GM19025 (cell line): ENCODE measurements around the gene ABLIM2.

ENCODE experiments used
- ATAC-seq: cut with Tn5 transposase; IDR thresholded peaks from one replicate; pipeline ENCODE4 v1.9.1; 2021; ENCODE audit warnings: mild to moderate bottlenecking, low read depth, moderate library complexity; ENCODE audit not compliant: unreplicated experiment

The ABLIM2 gene

GRCh38 chr4:8013976-8014726 lies 144.5 kb downstream of the ABLIM2 start:
- no peak for ATAC-seq

GRCh38 chr4:8012517-8012916 lies 146.1 kb downstream of the ABLIM2 start:
- no peak for ATAC-seq

DNA sequence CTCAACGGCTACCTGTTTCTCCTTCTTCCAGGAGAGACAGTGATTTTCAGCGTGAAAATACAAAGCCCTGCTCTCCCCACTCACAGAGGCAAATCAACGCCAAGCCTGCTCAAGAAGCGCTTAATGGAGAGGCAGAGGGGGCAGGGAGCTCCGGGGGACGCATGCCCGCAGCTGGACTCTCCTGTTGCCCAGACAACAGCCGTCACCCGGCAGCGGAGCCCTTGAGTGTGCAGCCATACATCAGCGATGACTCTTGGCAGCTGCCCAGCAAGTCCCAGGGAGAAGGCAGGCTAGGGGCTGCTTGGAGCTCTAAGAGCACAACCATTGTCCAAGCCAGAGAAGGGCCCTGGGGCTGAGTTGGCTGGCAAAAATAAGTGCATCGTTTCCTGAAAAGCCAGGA lies 148.0 kb downstream of the ABLIM2 start:
- no peak for ATAC-seq

DNA sequence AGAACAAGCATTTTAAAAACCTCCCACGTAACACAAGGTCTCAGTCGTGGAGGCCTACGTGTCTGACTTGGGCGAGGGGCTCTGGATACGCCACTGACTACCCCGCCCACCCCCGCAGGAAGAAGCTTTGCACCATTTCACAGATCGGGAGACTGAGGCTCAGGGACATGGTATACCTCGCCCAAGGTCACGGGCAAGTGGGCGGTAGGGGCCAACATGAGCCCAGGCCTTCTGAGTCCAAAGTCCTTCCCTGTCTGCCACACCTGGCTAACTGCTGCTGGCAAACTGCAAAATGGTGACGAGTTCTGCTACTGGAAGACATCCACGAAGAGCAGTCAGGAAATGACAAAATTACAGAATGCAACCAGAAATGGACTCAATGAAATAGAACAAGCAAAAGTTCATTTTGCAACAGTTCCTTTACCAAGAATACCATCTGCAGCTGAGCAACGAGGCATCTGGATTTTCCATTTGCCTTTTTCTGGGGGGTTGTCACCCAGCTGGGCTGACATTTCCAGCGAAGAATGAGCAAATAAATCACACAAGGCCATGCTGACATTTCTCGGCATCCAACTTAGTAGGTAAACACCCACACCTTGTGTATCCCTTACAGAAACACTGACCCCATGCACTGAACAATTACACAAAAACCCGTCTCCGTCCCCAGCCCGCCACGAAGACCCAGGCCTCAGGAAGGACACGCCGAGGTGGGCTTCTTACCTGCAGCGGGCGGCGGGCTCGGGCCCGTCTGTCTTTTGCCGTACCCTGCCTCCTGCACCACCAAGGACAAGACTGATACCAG lies 148.7 kb downstream of the ABLIM2 start:
- ATAC-seq, result no peak

DNA sequence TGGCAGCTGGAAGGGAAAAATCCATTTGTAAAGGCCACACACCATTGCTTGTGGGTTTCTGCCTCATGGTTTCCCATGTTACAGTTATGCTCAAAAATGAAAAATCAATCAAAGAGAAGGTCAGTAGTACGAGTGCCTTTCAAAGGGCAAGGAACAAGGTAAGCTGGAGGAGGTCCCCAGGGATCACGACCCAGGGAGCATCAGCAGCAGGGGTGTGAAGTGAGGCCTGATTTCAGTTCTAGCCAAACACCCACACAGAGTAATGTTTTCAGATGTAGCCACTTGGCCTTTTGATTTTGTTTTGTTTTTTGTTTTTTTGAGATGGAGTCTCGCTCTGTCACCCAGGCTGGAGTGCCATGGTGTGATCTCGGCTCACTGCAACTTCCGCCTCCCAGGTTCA lies 149.5 kb downstream of the ABLIM2 start:
- no peak for ATAC-seq

GRCh38 chr4:8008391-8008790 lies 150.2 kb downstream of the ABLIM2 start:
- ATAC-seq, result no peak

- ATAC-seq, result no peak
Observed at GRCh38 chr4:8007581-8007980, 151.0 kb downstream of the ABLIM2 start.

- no peak for ATAC-seq
Observed at GRCh38 chr4:8006471-8006870, 152.1 kb downstream of the ABLIM2 start.

- ATAC-seq, result no peak
Observed at GRCh38 chr4:8005814-8006215, 152.8 kb downstream of the ABLIM2 start.

DNA sequence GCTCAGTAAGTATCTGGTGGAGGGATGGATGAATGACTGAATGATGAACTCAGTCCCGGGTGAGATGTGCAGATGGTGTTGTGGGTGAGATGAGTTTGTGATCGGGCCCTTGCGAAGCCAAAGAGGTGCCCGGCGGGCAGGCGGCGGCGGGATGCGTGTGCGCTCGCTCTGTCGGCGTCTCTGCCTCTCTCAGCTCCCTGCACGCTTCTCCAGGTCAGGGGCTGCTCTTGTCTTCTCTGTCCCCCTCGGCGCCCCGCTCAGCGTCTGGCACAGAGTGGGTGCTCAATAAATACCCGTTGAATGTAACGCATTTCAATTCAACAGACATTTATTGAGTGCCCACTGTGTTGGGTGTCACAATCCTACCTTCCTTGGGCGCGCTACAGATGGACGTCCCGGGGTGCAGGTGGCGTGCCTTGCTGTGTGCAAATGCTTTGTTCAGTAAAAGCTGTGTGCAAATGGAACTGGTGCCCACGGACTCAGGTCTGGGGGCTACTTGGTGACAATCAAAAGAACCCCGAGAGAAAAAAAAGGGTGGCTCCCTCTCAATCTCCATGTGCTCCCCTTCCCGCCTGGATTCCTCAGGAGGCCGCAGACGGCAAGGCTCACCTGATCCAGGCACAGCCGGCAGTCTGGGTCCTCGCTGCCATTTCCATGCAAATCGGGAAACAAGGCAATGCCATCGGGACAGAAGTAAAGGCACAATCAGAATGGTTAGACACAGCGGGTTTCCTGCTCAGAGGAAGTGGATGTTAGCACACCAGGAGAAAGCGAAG lies 153.4 kb downstream of the ABLIM2 start:
- no peak for ATAC-seq

- ATAC-seq, result no peak
Observed at GRCh38 chr4:8004066-8004465, 154.5 kb downstream of the ABLIM2 start.

GRCh38 chr4:8002525-8003309 lies 155.9 kb downstream of the ABLIM2 start:
- no peak for ATAC-seq

- ATAC-seq, result no peak
Observed at GRCh38 chr4:8001564-8002355, 156.9 kb downstream of the ABLIM2 start.

- no peak for ATAC-seq
Observed at GRCh38 chr4:8000721-8001491, 157.7 kb downstream of the ABLIM2 start.

DNA sequence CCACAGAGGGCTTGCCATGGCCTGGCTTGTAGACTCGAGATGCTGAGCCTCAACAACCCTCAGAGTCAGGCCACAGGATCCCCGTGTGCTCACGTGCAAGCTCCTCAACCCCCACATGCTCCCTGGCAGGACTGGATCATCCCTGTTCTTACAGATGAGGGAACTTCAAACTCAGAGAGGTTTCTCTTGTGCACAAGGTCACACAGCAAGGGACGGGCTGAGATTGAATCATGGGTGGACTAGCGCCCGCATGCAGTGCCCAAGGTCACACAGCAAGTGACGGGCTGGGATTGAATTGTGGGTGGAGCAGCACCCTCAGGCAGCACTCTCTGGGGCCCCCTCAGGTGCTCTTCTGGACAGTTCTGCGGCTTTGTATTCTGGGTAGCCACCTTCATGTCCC lies 158.4 kb downstream of the ABLIM2 start:
- ATAC-seq, result no peak

- ATAC-seq, result no peak
Observed at GRCh38 chr4:7999695-8000094, 158.9 kb downstream of the ABLIM2 start.

GRCh38 chr4:7999279-7999678 lies 159.3 kb downstream of the ABLIM2 start:
- ATAC-seq, result no peak

- no peak for ATAC-seq
Observed at GRCh38 chr4:7998447-7998846, 160.2 kb downstream of the ABLIM2 start.

DNA sequence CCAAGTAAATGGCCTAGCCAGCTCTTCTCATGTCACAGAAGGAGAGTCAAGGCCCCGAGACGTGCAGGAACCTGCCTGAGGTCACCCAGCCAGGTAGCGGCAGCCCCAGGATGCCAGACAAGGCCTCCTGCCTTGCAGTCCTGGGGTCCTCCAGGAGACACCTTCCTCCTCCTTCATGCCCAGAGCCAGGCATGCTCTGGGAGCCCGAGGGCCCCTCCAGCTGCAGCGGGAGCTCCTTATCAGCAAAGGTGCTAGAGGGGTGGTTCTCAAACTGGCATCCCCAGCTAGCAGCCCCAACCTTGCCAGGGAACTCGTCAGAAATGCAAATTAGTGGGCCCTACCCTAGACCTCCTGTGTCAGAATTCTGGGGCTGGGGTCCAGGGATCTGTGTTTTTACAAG lies 162.7 kb downstream of the ABLIM2 start:
- no peak for ATAC-seq
